K562 (cell line): ENCODE results near the gene PSMG3. TPM values are rescaled to one million over a fixed set of nuclear protein-coding genes. Genes with fewer than 3 reads are reported as not detected.

Source experiments
- IRF2 ChIP-seq: sonication (generic); formaldehyde crosslinking; IDR thresholded peaks from 2 replicates; pipeline ENCODE4 v1.8.1; 2022; ENCODE audit warnings: mild to moderate bottlenecking, missing genetic modification reagents
- NR4A1 ChIP-seq, 2 experiments: fragments of 250-450 bp in 1 of 2; fragments of 450-650 bp in 1 of 2; sonication (Bioruptor Pico) in 1 of 2; IDR thresholded peaks; 2 replicates each; pipeline versions ENCODE4 v1.4.0 to v1.6.1; 2016 to 2020; ENCODE audit warnings: mild to moderate bottlenecking in 2 of 2, missing compliant biosample characterization in 1 of 2, missing genetic modification characterization in 1 of 2, moderate library complexity in 1 of 2
- PURB ChIP-seq: sonication (generic); formaldehyde crosslinking; IDR thresholded peaks from 2 replicates; pipeline ENCODE4 v1.9.0; 2021; ENCODE audit warnings: low read depth, mild to moderate bottlenecking, missing genetic modification reagents
- SETDB1 ChIP-seq: IDR thresholded peaks from one replicate; pipeline ENCODE4 v1.6.1; 2012; ENCODE audit warnings: low read length, control low read depth, inconsistent platforms
- SMAD4 ChIP-seq: fragments of 250-450 bp; sonication (Bioruptor Pico); conservative IDR thresholded peaks from 2 replicates; pipeline ENCODE4 v1.8.0; 2021; ENCODE audit warnings: inconsistent platforms, mild to moderate bottlenecking, moderate library complexity
- ZBTB17 ChIP-seq: fragments of 450-650 bp; formaldehyde crosslinking; IDR thresholded peaks from 2 replicates; pipeline ENCODE4 v1.4.0; 2020; ENCODE audit warnings: mild to moderate bottlenecking
- polyA plus RNA-seq, 8 experiments: library from polyadenylated mRNA; depleted of rRNA in 4 of 8; stranded (reverse) in 5 of 8; unstranded in 3 of 8; fragments of >200 nt; fragmentation: Nextera tagmentation in 2 of 8; fragmentation: Illumina TruSeq in 1 of 8; extraction: Ambion mirVana in 2 of 8; extraction: Trizol in 1 of 8; gene quantifications; 2 replicates each; pipeline versions ENCODE4 v1.2.1 to v1.2.3, GENCODE V29; 2011 to 2014; ENCODE audit warnings: inconsistent platforms in 1 of 8, missing spikeins in 1 of 8
- total RNA-seq, 7 experiments: library from RNA; depleted of rRNA in 6 of 7; stranded (reverse); fragments of >200 nt in 6 of 7; fragmentation: Illumina TruSeq in 2 of 7; extraction: Trizol in 2 of 7; gene quantifications; 2 replicates each; pipeline versions ENCODE4 v1.2.1 to v1.2.3, GENCODE V29; 2011 to 2021; ENCODE audit warnings: low replicate concordance in 1 of 7
- TF ChIP-seq, protein P1 (sequence below): sonication (generic); formaldehyde crosslinking; IDR thresholded peaks from 2 replicates; pipeline ENCODE4 v1.5.0; 2020; ENCODE audit warnings: missing genetic modification reagents
- TF ChIP-seq, protein P2 (sequence below), 2 experiments: fragments of 450-650 bp; IDR thresholded peaks; 2 replicates each; pipeline ENCODE4 v1.6.1; 2016; ENCODE audit warnings: mild to moderate bottlenecking in 2 of 2, borderline replicate concordance in 1 of 2, low read depth in 1 of 2, moderate library complexity in 1 of 2
- TF ChIP-seq, protein P3 (sequence below): fragments of 450-650 bp; IDR thresholded peaks from 2 replicates; pipeline ENCODE4 v1.6.1; 2016; ENCODE audit warnings: borderline replicate concordance
- TF ChIP-seq, protein P4 (sequence below): fragments of 450-650 bp; IDR thresholded peaks from one replicate; pipeline ENCODE4 v1.6.1; 2018; ENCODE audit warnings: mild to moderate bottlenecking, moderate library complexity; ENCODE audit not compliant: partially characterized antibody
- TF ChIP-seq, protein P5 (sequence below): fragments of 200-800 bp; sonication (Bioruptor generic); IDR thresholded peaks from 2 replicates; pipeline ENCODE4 v1.6.1; 2017; ENCODE audit warnings: missing genetic modification characterization, missing compliant biosample characterization

The PSMG3 gene
- total and polyA plus RNA-seq, 9 of the 15 experiments (the other 6 are each of a cell fraction or from before 2014, with no cell fraction given) = 34.8 to 122 (median 80.1) TPM

DNA sequence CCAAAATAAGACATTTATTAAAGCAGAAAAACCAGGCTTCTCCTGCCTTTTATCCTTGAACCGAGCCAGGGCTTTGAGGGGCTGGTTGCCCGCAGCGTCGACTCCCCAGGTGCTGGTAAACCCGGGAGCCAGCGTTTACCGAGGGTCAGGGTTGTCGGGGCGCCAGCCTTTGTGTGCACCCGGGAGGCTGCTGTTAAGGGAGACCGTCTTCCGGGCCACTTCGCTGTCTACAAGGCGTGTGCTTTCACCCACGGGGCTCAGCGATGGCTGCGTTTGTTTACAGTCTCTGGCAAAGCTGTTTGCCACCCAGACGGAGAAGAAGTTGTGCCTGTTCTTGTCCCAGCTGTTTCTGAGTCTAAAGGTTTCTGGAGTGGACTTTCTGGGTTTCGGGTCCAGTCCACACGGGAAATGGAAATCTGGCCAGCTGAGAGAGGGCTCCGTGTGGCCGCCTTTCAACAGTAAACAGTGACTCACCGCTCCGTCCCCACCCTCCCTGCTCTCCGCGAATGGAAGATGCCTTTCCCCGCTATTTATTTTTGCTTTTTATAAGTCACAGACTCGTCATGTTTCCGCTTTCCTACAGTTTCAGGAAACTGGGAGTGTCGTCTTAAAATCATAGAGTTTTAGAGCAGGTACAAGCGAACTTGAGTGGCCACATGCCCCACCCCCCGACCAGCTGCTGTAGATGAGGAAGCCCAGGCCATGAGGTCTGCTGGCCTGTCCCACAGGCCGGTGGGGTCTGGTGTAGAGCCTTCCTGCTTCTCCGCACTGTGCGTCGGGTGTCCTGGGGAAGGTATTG, 37.2 kb downstream of the PSMG3 start (continued):
- TF ChIP-seq, protein P1, sequence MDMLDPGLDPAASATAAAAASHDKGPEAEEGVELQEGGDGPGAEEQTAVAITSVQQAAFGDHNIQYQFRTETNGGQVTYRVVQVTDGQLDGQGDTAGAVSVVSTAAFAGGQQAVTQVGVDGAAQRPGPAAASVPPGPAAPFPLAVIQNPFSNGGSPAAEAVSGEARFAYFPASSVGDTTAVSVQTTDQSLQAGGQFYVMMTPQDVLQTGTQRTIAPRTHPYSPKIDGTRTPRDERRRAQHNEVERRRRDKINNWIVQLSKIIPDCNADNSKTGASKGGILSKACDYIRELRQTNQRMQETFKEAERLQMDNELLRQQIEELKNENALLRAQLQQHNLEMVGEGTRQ (CRISPR knock-in tag) = no peak
- TF ChIP-seq, protein P2, sequence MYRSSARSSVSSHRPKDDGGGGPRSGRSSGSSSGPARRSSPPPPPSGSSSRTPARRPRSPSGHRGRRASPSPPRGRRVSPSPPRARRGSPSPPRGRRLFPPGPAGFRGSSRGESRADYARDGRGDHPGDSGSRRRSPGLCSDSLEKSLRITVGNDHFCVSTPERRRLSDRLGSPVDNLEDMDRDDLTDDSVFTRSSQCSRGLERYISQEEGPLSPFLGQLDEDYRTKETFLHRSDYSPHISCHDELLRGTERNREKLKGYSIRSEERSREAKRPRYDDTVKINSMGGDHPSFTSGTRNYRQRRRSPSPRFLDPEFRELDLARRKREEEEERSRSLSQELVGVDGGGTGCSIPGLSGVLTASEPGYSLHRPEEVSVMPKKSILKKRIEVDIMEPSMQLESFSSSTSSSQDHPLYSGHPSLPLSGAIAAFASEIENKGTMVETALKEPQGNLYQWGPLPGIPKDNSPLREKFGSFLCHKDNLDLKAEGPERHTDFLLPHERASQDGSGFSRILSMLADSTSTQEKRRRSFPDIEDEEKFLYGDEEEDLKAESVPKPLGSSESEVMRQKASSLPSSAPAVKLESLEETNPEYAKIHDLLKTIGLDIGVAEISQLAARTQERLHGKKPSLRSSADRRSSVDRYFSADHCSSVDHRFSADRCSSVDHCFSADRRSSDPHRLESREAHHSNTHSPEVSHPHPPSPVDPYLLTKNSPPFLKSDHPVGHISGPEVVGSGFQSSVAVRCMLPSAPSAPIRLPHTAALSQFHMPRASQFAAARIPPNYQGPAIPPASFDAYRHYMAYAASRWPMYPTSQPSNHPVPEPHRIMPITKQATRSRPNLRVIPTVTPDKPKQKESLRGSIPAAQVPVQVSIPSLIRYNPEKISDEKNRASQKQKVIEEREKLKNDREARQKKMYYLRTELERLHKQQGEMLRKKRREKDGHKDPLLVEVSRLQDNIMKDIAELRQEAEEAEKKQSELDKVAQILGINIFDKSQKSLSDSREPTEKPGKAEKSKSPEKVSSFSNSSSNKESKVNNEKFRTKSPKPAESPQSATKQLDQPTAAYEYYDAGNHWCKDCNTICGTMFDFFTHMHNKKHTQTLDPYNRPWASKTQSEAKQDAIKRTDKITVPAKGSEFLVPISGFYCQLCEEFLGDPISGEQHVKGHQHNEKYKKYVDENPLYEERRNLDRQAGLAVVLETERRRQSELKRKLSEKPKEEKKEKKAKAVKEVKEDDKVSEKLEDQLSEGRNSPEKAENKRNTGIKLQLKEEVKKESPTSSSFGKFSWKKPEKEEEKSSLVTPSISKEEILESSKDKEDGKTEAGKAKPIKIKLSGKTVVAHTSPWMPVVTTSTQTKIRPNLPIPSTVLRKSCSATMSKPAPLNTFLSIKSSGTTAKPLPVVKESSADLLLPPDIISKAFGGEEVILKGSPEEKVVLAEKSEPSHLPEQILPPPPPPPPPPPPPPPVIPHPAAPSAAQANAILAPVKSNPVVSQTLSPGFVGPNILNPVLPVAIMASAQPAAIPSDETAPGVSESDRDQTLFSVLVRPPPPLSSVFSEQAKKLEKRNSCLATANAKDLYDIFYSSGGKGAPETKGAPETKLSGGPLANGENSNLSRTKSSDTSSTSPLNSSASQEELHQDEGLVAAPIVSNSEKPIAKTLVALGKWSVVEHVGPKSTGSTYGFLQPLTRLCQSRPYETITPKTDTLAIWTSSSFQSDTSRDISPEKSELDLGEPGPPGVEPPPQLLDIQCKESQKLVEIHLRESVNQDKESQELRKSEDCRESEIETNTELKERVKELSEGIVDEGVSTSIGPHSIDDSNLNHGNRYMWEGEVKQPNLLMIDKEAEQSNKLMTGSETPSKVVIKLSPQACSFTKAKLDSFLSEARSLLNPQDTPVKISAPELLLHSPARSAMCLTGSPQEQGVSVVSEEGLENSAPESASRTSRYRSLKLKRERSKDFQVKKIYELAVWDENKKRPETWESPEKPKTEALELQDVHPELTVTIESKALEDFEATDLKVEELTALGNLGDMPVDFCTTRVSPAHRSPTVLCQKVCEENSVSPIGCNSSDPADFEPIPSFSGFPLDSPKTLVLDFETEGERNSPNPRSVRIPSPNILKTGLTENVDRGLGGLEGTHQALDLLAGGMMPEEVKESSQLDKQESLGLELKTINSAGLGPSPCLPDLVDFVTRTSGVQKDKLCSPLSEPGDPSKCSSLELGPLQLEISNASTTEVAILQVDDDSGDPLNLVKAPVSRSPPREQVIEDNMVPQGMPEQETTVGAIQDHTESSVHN (IDR thresholded peaks at IDR 0.05; ENCODE audit: borderline replicate concordance in 1 of 2, low read depth in 1 of 2) = peak in 1 of 2 experiments; percentile 78; a peak in 1 of 4 replicates
- TF ChIP-seq SETDB1 (no peak), PURB (CRISPR knock-in tag) (no peak), SMAD4 (no peak; the same call in 1 of the 2 replicates), NR4A1 (CRISPR knock-in tag; IDR thresholded peaks at IDR 0.05) (no peak), NR4A1 (tag; IDR thresholded peaks at IDR 0.05) (no peak), IRF2 (CRISPR knock-in tag) (no peak), ZBTB17 (no peak)
- TF ChIP-seq, protein P3, sequence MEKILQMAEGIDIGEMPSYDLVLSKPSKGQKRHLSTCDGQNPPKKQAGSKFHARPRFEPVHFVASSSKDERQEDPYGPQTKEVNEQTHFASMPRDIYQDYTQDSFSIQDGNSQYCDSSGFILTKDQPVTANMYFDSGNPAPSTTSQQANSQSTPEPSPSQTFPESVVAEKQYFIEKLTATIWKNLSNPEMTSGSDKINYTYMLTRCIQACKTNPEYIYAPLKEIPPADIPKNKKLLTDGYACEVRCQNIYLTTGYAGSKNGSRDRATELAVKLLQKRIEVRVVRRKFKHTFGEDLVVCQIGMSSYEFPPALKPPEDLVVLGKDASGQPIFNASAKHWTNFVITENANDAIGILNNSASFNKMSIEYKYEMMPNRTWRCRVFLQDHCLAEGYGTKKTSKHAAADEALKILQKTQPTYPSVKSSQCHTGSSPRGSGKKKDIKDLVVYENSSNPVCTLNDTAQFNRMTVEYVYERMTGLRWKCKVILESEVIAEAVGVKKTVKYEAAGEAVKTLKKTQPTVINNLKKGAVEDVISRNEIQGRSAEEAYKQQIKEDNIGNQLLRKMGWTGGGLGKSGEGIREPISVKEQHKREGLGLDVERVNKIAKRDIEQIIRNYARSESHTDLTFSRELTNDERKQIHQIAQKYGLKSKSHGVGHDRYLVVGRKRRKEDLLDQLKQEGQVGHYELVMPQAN = peak; percentile 68; the same call in 1 of the 2 replicates
- TF ChIP-seq, protein P4, sequence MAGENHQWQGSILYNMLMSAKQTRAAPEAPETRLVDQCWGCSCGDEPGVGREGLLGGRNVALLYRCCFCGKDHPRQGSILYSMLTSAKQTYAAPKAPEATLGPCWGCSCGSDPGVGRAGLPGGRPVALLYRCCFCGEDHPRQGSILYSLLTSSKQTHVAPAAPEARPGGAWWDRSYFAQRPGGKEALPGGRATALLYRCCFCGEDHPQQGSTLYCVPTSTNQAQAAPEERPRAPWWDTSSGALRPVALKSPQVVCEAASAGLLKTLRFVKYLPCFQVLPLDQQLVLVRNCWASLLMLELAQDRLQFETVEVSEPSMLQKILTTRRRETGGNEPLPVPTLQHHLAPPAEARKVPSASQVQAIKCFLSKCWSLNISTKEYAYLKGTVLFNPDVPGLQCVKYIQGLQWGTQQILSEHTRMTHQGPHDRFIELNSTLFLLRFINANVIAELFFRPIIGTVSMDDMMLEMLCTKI = no peak
- TF ChIP-seq, protein P5, sequence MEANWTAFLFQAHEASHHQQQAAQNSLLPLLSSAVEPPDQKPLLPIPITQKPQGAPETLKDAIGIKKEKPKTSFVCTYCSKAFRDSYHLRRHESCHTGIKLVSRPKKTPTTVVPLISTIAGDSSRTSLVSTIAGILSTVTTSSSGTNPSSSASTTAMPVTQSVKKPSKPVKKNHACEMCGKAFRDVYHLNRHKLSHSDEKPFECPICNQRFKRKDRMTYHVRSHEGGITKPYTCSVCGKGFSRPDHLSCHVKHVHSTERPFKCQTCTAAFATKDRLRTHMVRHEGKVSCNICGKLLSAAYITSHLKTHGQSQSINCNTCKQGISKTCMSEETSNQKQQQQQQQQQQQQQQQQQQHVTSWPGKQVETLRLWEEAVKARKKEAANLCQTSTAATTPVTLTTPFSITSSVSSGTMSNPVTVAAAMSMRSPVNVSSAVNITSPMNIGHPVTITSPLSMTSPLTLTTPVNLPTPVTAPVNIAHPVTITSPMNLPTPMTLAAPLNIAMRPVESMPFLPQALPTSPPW = peak; percentile 49; the same call in 1 of the 2 replicates
